AG04449 (cell line): ENCODE results near the gene MTHFD1L.

Experiments
- CTCF ChIA-PET: fragments of 350-600 bp; formaldehyde crosslinking; extraction: SDS; loops from one replicate; lab custom pipeline; 2021; ENCODE audit warnings: antibody characterized with exemption; lab: Yijun Ruan, JAX
- POLR2A ChIA-PET: fragments of 400-600, 350-600 bp; formaldehyde crosslinking; extraction: SDS; loops from one replicate; lab custom pipeline; 2020; ENCODE audit warnings: antibody characterized with exemption, inconsistent platforms; lab: Yijun Ruan, JAX
- DNase-seq: peaks from one replicate; pipeline ENCODE4 v3.0.0-alpha.2; 2010; ENCODE audit warnings: low read depth, low spot score
- H3K4me3 ChIP-seq: 2 replicates; pipeline ENCODE4 v1.5.1; 2011; ENCODE audit warnings: low read depth, mild to moderate bottlenecking, control low read depth, low read length
- CTCF ChIP-seq: IDR thresholded peaks from one replicate; pipeline ENCODE4 v1.5.1; 2011; ENCODE audit warnings: mild to moderate bottlenecking, moderate library complexity, low read length, control low read depth, inconsistent platforms; ENCODE audit not compliant: insufficient read depth; ENCODE audit errors: missing control alignments

MTHFD1L gene

GRCh38 chr6:151107897-151108427, 242.5 kb downstream of the MTHFD1L start:
- no peak for TF ChIP-seq CTCF
- no peak overlapping the region for H3K4me3 ChIP-seq
- CTCF ChIA-PET, result interaction anchor here (1.5 kb wide), 1 partner anchor 93 kb away, joined by 4 read pairs; no protein-coding TSS in a partner anchor
- POLR2A ChIA-PET, result no interaction called here
- DNase-seq, result no peak

- ChIA-PET POLR2A (interaction anchor here (0.6 kb wide), 1 partner anchor 209 kb away, joined by 4 read pairs; no protein-coding TSS in a partner anchor), CTCF (interaction anchor here (1.5 kb wide), 1 partner anchor 94 kb away, joined by 4 read pairs; no protein-coding TSS in a partner anchor)
- no peak for TF ChIP-seq CTCF
- no peak for DNase-seq
- H3K4me3 ChIP-seq, result no peak overlapping the region
Observed at GRCh38 chr6:151108548-151108947, 243.0 kb downstream of the MTHFD1L start.

DNA sequence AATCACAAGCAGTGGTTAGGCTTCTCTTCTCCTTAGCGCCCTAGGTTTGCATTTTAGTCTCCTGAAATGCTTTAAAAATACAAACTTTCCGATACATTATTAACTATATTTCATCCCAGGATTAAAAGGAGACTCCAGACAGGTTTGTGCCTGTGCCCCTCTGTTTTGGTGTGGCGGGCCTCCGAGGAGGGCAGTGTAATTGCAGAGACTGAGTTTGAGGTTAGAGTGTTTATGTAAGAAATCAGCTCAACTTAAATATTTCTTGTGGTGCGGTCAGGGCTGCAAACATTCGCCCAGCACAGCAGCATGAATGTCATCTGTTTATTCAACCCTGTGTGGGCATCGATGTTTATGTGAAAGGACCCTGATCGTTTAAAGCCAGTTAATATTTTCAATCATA, 243.9 kb downstream of the MTHFD1L start:
- ChIA-PET CTCF (interaction anchor here (1.5 kb wide), 1 partner anchor 95 kb away, joined by 8 read pairs; no protein-coding TSS in a partner anchor), POLR2A (no interaction called here)
- H3K4me3 ChIP-seq, result no peak overlapping the region
- TF ChIP-seq CTCF, result no peak
- no peak for DNase-seq

GRCh38 chr6:151109869-151110575, 244.5 kb downstream of the MTHFD1L start:
- H3K4me3 ChIP-seq, result no peak overlapping the region
- no peak for TF ChIP-seq CTCF
- no peak for DNase-seq
- CTCF ChIA-PET, result interaction anchor here (0.7 to 1.5 kb wide), 2 partner anchors 96 to 214 kb away, joined by 3 to 8 read pairs; no protein-coding TSS in a partner anchor
- POLR2A ChIA-PET, result no interaction called here

DNA sequence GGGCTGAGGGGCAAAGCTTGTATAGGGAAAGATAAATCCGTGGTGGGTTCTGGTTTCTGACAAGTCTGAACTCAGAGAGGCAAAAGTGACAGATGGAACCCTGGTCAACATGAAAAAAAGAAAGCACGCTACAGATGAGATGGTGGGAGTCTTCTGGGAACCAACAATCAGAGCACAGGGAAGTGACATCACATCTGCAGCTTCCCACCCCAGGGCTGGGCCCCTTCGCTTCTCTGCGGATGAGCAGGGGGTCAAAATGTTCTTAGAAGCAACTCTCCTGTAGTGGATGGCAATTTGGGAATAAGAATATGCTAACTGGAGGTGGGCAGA, 245.0 kb downstream of the MTHFD1L start:
- H3K4me3 ChIP-seq, result no peak overlapping the region
- TF ChIP-seq CTCF, result no peak
- ChIA-PET CTCF (interaction anchor here (1.5 kb wide), 1 partner anchor 96 kb away, joined by 8 read pairs; no protein-coding TSS in a partner anchor), POLR2A (no interaction called here)
- no peak for DNase-seq

GRCh38 chr6:151111670-151112069, 246.2 kb downstream of the MTHFD1L start:
- CTCF ChIA-PET, result interaction anchor here (1.1 kb wide), 1 partner anchor 213 kb away, joined by 3 read pairs; no protein-coding TSS in a partner anchor
- POLR2A ChIA-PET, result no interaction called here
- no peak for DNase-seq
- no peak overlapping the region for H3K4me3 ChIP-seq
- no peak for TF ChIP-seq CTCF
